Hematopoietic multipotent progenitor cell treated with erythropoietin and hydrocortisone succinate and interleukin-3 and kit ligand, for 15 days (in vitro differentiated cells): ENCODE measurements around the gene PROX1.

Experiments used
- DNase-seq: peaks from one replicate; pipeline ENCODE4 v3.0.0-alpha.2; 2015; ENCODE audit warnings: low spot score

The PROX1 gene

GRCh38 chr1:213987927-213988506, at the start of gene PROX1:
PROX1 (plus strand) TSS chr1:213987973; CDS start chr1:213996536, 8,563 bp downstream.
- no peak for DNase-seq

GRCh38 chr1:213938776-213939175, 49.0 kb upstream of the PROX1 start:
- DNase-seq: no peak

- DNase-seq: no peak
These were observed 47.9 kb upstream of the PROX1 start for GRCh38 chr1:213939888-213940287.

- no peak for DNase-seq
These were observed 46.8 kb upstream of the PROX1 start for GRCh38 chr1:213940947-213941346.

GRCh38 chr1:213942061-213942460, 45.7 kb upstream of the PROX1 start:
- no peak for DNase-seq

GRCh38 chr1:213947200-213947801, 40.5 kb upstream of the PROX1 start:
- no peak for DNase-seq

- DNase-seq: no peak
These were observed 35.9 kb upstream of the PROX1 start for GRCh38 chr1:213951876-213952275.

- DNase-seq: no peak
These were observed 34.0 kb upstream of the PROX1 start for GRCh38 chr1:213953806-213954205.

GRCh38 chr1:213956295-213956770, 31.4 kb upstream of the PROX1 start:
- no peak for DNase-seq

- no peak for DNase-seq
These were observed 29.4 kb upstream of the PROX1 start for GRCh38 chr1:213958346-213958745.

GRCh38 chr1:213960963-213961362, 26.8 kb upstream of the PROX1 start:
- no peak for DNase-seq

- no peak for DNase-seq
These were observed 25.3 kb upstream of the PROX1 start for GRCh38 chr1:213962508-213962907.

- DNase-seq: no peak
These were observed 21.7 kb upstream of the PROX1 start for GRCh38 chr1:213966122-213966521.

GRCh38 chr1:213968146-213968825, 19.5 kb upstream of the PROX1 start:
- no peak for DNase-seq

GRCh38 chr1:213969958-213970555, 17.7 kb upstream of the PROX1 start:
- no peak for DNase-seq

GRCh38 chr1:213972141-213972540, 15.6 kb upstream of the PROX1 start:
- DNase-seq: no peak

- DNase-seq: no peak
These were observed 14.6 kb upstream of the PROX1 start for GRCh38 chr1:213973129-213973528.

- no peak for DNase-seq
These were observed 10.9 kb upstream of the PROX1 start for GRCh38 chr1:213976665-213977485.

- no peak for DNase-seq
These were observed 10.3 kb upstream of the PROX1 start for GRCh38 chr1:213977486-213977842.

- DNase-seq: no peak
These were observed 9.9 kb upstream of the PROX1 start for GRCh38 chr1:213977909-213978308.

GRCh38 chr1:213979751-213980586, 7.8 kb upstream of the PROX1 start:
- no peak for DNase-seq
